Liver (tissue), 3 donors: Measurements from ENCODE around the gene RAB6D.

Experiments used
- JUND ChIP-seq, 2 donors: IDR thresholded peaks; 2 replicates each; pipeline ENCODE4 v1.6.1; 2016; ENCODE audit warnings: antibody characterized with exemption in 2 of 2
- MAX ChIP-seq: IDR thresholded peaks from 2 replicates; pipeline ENCODE4 v1.6.1; 2016; ENCODE audit warnings: antibody characterized with exemption
- TF ChIP-seq, protein P1 (sequence below): fragments of 150-350 bp; IDR thresholded peaks from 2 replicates; pipeline ENCODE4 v1.5.1; 2017; ENCODE audit warnings: improper control_type of control experiment, low read depth, low read length; ENCODE audit not compliant: missing input control
- TF ChIP-seq, protein P2 (sequence below): IDR thresholded peaks from 2 replicates; pipeline ENCODE4 v1.6.1; 2016; ENCODE audit warnings: antibody characterized with exemption, mild to moderate bottlenecking
- donor health status: healthy.
- donor health status: healthy.

DNA sequence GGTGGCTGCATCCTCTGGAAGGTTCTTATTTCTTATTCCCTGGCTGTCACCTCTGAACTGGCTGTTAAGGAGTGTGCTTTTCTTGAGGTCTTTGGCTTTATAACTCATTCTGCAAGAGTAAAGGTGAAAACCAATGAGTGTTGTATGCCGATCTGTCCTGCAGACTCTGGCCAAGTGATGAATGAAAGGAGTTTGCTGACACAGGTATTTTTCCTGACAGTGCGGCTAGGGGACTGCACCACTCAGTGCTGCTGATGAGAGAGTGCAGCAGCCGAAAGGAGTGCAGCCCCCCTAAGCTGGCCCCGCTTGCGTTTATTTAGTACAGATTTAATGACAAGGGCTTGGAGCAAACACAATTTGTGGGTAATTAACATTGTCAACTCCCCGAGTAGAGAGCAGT is 41.8 kb downstream of the RAB6D start:
- TF ChIP-seq, protein P1, sequence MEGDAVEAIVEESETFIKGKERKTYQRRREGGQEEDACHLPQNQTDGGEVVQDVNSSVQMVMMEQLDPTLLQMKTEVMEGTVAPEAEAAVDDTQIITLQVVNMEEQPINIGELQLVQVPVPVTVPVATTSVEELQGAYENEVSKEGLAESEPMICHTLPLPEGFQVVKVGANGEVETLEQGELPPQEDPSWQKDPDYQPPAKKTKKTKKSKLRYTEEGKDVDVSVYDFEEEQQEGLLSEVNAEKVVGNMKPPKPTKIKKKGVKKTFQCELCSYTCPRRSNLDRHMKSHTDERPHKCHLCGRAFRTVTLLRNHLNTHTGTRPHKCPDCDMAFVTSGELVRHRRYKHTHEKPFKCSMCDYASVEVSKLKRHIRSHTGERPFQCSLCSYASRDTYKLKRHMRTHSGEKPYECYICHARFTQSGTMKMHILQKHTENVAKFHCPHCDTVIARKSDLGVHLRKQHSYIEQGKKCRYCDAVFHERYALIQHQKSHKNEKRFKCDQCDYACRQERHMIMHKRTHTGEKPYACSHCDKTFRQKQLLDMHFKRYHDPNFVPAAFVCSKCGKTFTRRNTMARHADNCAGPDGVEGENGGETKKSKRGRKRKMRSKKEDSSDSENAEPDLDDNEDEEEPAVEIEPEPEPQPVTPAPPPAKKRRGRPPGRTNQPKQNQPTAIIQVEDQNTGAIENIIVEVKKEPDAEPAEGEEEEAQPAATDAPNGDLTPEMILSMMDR: no peak
- TF ChIP-seq, protein P2, sequence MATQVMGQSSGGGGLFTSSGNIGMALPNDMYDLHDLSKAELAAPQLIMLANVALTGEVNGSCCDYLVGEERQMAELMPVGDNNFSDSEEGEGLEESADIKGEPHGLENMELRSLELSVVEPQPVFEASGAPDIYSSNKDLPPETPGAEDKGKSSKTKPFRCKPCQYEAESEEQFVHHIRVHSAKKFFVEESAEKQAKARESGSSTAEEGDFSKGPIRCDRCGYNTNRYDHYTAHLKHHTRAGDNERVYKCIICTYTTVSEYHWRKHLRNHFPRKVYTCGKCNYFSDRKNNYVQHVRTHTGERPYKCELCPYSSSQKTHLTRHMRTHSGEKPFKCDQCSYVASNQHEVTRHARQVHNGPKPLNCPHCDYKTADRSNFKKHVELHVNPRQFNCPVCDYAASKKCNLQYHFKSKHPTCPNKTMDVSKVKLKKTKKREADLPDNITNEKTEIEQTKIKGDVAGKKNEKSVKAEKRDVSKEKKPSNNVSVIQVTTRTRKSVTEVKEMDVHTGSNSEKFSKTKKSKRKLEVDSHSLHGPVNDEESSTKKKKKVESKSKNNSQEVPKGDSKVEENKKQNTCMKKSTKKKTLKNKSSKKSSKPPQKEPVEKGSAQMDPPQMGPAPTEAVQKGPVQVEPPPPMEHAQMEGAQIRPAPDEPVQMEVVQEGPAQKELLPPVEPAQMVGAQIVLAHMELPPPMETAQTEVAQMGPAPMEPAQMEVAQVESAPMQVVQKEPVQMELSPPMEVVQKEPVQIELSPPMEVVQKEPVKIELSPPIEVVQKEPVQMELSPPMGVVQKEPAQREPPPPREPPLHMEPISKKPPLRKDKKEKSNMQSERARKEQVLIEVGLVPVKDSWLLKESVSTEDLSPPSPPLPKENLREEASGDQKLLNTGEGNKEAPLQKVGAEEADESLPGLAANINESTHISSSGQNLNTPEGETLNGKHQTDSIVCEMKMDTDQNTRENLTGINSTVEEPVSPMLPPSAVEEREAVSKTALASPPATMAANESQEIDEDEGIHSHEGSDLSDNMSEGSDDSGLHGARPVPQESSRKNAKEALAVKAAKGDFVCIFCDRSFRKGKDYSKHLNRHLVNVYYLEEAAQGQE: no peak
- TF ChIP-seq JUND (IDR thresholded peaks at IDR 0.05): no peak
- TF ChIP-seq MAX: no peak
